ENCODE data around the gene THSD7A.

The THSD7A gene

GRCh38 chr7:11703829-11704228 lies 128.2 kb downstream of the THSD7A start:
- no peak for DNase-seq

GRCh38 chr7:11702938-11703337 lies 129.1 kb downstream of the THSD7A start:
- DNase-seq = no peak

DNA sequence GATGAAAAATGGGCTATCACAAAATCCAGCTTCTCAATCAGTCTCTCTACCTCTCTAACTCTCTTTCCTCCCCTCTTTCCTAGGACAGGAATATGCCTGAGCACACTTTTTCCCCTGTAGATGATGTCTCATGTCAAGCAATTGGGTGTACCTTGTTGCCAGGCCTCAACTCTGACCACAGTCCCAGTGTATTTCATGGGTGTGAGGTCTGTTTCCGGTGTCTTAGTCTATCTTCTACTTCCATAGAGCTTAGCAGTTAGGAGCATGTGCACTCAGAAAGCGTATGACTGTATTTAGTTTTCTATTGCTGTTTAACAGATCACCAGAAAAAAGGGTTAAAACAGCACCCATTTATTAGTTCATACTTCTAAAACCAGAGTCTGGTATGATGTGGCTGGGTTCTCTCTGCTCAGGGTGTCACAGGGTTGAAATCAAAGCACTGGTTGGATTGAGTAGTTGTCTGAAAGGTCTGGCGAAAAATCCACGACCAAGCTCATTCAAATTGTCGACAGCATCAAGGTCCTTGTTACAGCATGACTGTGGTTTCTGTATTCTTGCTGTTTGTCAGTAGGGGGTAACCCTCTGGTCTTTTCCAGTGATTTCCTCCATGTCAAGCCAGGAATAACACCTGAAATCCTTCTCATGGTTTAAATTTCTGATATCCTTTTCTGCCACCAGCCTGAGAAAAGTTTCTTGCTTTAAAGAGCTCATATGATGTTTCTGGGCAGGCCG lies 130.0 kb downstream of the THSD7A start:
- DNase-seq = no peak

DNA sequence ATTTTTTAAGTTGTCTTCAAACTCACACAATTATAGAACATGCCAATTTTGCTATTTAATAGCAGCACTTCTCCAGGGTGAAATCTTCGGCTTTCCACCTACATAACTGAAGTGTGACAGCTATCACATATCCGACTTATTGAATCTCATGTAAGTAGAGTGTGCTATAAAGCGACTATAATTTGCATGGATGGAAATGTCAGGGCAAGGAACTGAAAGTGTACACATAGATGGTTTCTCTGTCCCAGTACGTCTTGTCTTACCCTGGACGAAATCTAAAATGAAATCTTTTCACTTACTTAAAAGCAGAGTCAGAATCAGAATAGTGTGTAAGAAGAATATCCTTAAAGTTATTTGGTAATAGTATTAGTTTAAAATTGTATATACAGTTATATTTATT lies 132.3 kb downstream of the THSD7A start:
- DNase-seq = no peak

- no peak for DNase-seq
Observed at GRCh38 chr7:11698384-11698871, 133.6 kb downstream of the THSD7A start.

DNA sequence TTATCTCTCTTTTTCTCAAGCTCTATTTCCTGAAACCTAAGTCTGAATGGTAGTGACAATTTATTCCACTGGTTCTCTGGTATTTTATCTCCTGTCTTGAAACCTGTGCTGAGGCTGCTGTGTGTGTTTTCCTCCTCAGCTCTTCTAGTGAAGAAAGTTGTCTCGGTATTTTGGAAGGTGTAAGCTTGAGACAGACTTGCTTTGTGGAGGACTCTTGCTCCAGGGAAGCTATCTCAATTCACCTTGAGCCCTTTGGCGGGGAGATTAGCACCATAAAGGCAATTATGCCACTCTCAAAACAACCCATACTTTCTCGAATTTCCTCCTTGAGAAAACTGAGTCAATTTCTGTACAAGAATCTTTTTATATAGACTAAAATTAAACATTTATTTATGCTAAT lies 141.6 kb downstream of the THSD7A start:
- DNase-seq = no peak

DNA sequence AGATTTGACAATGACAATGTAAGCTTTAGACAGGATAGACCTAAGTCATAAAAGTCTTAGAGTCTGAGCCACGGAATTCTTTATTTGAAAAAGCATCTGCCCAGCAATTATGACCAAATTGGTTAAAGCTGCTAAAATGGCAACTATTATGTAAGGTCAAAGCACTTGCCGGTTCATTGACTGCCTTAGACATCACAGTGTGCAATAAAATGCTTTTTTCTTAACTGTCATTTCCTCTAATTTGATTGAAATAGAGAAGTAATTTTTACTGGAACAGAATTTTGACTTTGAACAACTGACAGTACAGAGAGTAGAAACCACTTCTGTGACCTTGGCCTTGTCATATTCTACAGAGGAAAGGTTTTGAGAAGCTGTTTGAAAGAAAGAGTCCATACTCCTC lies 142.9 kb downstream of the THSD7A start:
- no peak for DNase-seq

- DNase-seq = no peak
Observed at GRCh38 chr7:11681461-11681860, 150.5 kb downstream of the THSD7A start.

GRCh38 chr7:11675163-11675562 lies 156.8 kb downstream of the THSD7A start:
- DNase-seq = no peak

DNA sequence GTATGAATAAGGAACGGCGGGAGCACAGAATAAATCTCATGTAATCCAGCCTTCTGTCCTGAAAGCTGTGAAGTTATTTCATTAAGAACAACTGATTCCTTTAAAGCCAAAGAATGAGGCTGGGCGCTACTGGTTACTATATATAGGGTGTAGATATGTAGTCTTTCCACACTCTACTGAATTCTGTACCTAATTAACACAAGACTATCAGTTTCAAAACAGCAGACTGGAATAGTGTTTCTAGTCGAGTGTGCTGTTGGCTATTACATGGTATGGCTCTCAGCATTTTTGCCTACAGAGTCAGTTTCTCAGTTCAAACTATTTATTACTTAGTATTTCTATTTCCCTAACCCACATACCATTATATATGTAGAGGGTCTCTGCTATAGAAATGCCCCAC lies 163.3 kb downstream of the THSD7A start:
- DNase-seq = no peak

DNA sequence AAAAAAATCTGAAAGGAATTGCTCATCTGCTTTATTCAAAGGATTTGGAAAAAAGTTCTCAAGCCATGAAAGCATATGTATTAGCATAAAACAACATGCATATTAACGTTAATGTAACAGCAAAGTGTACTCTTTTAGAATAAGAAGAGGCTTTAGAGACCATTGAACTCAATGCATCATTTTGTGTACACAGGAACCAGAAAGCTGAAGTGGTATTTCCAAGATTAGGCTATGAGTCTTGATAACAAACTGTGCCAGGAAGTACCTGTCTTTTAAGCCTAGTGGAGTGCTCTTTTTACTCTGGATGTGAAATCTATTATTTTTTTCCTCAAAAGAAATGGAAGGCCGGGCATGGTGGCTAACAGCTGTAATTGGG lies 164.2 kb downstream of the THSD7A start:
- DNase-seq = no peak

DNA sequence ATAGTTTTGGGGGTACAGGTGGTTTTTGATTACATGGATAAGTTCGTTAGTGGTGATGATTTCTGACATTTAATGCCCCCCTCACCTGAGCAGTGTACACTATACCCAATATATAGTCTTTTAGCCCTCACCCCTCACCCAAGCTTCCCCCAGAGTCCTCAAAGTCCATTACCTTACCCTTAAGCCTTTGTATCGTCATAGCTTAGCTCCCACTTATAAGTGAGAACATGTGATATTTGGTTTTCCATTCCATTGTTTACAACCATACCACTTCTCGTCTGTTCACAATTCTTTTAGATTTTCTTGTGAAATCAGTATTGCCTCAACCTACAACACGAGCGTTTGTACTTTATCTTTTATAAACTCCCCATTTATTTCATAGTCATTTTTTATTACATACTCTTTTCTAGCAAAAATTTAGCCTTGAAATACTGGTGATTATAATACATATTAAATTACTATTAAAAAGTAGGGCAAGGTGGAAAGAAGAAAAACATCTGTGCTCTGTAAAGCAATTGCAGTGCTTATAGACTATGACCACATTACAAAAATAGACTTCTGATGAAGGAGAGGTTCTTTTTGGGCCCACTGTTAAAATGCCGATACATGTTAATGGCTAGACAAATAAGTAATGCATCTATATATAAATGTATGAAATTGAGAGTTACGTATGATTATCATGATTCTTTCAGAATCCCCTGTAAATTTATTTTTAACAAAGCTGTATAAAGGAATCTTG lies 164.8 kb downstream of the THSD7A start:
- DNase-seq = no peak

DNA sequence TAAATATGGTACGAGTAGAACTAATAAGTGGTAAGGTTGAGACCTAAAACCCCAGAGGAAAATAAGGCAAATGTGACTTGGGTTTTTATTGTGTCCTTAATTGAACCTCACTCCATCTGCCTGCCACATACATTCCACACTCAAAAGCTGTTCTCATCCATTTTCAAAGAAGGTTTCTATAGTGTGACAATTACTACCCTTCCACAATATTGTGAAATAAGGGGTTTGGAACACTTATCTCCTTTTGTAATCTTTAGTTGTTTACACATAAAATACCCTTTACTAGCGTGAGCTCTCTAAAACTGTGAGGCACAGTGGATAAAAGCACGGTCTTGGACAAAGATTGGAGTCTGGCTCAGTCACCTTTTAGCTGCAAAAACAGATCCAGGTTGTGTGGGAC lies 166.6 kb downstream of the THSD7A start:
- no peak for DNase-seq

DNA sequence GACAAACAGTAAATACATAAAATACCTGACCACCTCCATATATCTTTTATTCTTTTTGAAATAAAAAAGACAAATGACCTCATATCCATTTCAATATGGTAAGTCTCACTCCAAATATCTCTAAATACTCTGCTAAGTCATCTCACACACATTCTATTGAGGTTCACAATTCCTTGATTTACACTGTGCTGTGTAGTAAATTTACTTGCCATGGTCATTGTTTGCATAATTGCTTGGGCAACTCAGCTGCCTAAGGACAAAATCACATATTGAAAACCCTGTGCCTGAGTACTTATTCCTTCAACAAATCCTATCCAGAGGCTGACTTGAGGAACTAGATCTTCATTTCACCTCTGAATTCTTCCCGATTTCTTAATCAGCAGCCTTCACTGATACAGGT lies 176.4 kb downstream of the THSD7A start:
- no peak for DNase-seq

- DNase-seq = no peak
Observed at GRCh38 chr7:11655163-11655562, 176.8 kb downstream of the THSD7A start.

DNA sequence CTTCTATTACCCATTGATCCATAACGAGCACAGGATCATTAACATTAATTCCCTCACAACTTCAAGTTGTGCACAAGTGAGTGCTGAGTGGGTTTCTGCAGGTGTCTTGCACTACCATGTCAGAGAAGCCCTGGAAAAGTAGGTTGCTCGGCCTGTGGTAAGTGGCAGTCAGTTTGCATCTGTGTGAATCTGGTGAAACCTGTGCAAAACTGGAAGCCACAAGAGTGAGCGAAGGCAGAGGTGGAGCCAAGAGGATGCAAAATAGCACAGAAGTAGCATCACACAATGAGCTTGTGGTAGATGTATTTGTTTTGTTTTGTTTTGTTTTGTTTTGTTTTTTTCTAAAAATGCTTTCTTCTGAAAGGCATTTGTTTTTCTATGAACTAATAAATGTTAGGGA lies 181.5 kb downstream of the THSD7A start:
- DNase-seq = no peak

DNA sequence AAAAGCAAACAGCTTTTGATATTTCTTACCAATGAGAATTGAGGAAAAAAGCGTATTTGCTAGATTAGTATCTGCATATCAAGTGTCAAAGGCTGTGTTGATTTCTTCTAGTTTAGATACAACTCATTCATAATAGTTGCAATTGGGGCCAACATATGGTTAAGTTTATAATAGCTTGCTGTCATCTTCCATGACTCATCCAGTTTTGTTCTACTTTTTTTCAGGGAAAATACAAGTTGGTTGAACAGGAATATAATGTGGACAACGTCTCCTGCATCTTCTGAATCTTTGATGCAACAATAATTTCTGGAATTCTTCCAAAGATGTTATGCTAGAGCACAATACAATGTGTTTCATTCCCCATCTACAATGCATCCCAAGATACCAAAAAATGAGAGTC lies 182.0 kb downstream of the THSD7A start:
- DNase-seq = no peak

DNA sequence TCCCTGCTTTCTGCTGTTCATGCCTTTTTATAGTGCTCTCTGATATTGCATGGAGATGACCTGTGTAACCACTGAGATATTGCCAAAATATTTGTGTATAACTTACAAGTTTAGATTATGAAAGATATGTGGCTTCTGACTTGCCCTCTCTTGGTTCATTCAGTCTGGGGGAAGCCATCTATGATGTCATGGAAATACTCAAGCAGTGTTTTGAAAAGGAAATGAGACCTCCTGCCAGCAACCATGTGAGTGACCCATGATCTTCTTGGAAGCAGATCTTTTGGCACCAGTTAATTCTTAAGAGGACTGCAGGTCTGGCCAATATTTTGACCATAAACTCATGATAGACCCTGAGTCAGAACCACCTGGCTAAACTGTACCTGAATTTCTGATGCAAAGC lies 183.0 kb downstream of the THSD7A start:
- no peak for DNase-seq

DNA sequence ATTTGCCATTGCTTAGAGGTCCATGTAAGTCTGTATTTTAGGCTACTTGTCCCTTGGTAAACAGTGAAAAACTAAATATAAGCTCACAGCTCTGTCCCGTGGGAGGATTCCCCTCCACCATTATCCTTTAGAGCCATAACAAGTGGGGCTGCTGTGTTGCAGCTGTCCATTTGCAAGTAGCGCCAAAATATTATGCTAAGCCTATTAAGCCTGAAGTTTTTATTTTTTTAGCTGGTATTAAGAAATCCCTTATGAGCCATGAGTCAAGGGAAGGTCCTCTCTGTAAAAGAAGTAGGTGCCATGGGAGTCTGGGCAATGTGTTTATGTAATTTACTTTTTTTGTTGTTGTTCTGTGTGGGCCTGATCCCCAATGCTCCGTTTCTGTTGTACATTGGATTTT lies 183.9 kb downstream of the THSD7A start:
- DNase-seq = no peak

DNA sequence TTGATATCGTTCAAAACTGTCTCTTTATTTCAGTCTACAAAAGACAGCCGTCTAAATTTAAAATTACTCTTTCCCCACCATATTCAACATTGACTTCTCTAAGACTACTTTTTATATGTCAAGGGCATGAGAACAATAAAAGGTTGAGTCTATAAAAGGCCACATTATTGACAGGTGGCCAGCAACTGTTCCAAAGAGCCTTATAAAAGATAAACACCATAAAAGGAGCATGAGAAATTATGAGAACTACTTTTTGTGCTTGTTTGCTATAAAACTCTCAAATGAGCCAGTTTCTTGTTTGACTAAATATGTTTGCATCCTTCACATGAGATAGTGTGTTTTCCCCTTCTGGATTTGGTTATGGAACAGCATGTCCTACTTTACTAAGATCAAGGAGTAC lies 189.2 kb downstream of the THSD7A start:
- DNase-seq = no peak

DNA sequence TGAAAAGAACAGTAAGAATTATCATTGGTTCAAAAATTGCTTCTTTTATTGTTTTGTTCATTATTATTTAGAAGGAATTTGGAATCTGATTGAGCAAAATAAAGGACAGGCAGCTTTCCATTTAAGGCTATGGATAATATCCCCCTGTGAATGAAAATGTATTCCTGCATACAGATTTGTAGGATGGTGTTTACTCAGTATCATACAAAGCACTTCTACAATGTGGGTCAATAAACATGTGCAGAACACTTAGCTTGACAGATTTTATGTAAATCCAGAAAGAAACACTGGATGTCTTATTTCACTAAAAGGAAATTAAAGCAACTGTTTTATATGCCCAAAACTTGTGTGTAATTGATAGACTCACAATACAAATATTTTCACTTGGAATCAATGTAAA lies 189.7 kb downstream of the THSD7A start:
- DNase-seq = no peak

DNA sequence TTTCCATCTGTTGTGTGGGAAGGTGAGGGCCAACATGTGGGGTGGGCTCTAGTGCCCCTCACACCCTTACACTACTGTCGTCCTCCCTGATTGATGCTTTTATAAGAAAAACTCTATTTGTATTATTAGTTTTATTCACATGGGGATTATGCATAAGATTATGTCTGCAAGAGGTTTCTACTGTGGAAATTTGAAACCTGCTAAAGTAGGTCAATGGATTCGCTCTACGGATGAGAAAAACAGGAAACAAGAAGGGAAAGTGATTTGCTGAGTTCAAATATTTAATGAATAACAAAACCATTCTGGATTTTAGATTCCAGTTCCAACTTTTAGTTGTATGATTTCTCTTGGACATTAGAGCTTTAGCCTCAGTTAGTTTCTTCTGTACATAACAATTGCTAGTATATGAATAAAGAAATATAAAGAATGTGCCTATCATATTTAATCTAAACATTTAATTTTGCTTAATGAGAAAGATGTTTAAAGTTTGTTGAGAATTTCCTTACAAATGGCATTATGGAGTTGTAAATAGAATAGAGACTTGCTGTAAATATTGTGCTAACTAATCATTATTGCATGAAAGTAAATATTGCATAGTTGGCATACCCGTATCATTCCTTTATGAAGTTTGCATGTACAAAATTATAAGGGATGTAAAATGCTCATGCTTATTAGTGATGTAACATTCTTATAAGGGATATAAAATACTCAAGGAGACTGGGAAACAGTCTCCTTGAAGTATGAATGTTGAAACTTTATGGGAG lies 193.8 kb downstream of the THSD7A start:
- no peak for DNase-seq

- DNase-seq = no peak
Observed at GRCh38 chr7:11636274-11636673, 195.7 kb downstream of the THSD7A start.

GRCh38 chr7:11633310-11633709 lies 198.7 kb downstream of the THSD7A start:
- DNase-seq = no peak

Data from T-helper 9 cell (primary cell).